Progenitor cell of endocrine pancreas (in vitro differentiated cells): ENCODE data around the gene PLB1. TPM values are rescaled to one million over a fixed set of nuclear protein-coding genes. Genes with fewer than 3 reads are reported as not detected.
"Not testable (repeated sequence)": the region's sequence is repeated elsewhere in the genome, so short reads cannot be mapped to it uniquely, and the experiment has no call there.

Experiments
- DNase-seq: peaks from one replicate; pipeline ENCODE4 v3.0.0; 2021; ENCODE audit warnings: low spot score; ENCODE audit not compliant: unreplicated experiment
- H3K27ac Mint-ChIP-seq: 2 replicates; pipeline ENCODE4 v1.8.0; 2021; ENCODE audit warnings: mild to moderate bottlenecking, moderate library complexity, mixed read lengths
- H3K27me3 Mint-ChIP-seq: 2 replicates; pipeline ENCODE4 v1.8.0; 2021; ENCODE audit warnings: mixed read lengths
- H3K36me3 Mint-ChIP-seq: 2 replicates; pipeline ENCODE4 v1.8.0; 2022; ENCODE audit warnings: mixed read lengths; ENCODE audit not compliant: insufficient read depth
- H3K4me1 Mint-ChIP-seq: 2 replicates; pipeline ENCODE4 v1.8.0; 2021; ENCODE audit warnings: low read depth, mixed read lengths
- H3K4me3 Mint-ChIP-seq: 2 replicates; pipeline ENCODE4 v1.8.0; 2021; ENCODE audit warnings: low read depth, mild to moderate bottlenecking, moderate library complexity, mixed read lengths
- H3K9me3 Mint-ChIP-seq: 2 replicates; pipeline ENCODE4 v1.8.0; 2021; ENCODE audit warnings: low read depth, mixed read lengths
- CTCF ChIP-seq: fragments of 200-600 bp; sonication (generic); IDR thresholded peaks from one replicate; pipeline ENCODE4 v1.5.0; 2021; ENCODE audit warnings: antibody characterized with exemption, mild to moderate bottlenecking; ENCODE audit not compliant: unreplicated experiment
- total RNA-seq: library from RNA; stranded (reverse); gene quantifications from 2 replicates; pipeline ENCODE4 v1.2.1, GENCODE V29; 2021

The PLB1 gene
- total RNA-seq, 1 donor from 2014 or later = 0.65 TPM

DNA sequence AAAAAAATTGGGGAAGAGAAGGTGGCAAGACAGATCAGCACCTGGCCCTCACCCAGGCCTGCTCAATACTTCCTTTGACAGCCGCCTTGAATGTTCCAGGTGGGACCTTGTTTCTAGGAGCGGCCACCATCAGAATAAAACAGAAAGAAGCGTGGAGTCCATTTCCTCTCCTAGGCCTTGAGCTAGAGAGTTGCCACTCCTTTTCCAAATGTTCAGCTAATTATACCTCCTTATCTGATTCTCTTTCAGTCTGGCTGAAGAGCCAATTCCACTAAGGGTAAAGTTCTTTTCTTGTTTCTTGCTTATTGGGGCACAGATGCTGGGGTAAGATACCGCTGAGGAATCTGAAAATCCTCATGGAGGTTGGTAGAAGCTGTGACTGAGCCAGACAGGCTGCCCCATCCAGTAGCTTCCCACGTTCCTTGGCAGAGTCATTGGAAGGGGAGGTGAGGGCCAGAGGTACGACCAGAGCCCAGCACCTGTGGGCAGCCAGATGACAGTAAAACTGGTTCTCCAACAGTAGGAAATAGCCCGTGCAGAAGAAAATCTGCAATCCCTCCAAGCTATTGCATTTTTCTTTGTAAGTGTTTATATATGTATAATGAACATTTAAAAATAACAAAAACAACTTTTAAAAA, 51.5 kb downstream of the PLB1 start:
- Mint-ChIP-seq H3K4me1 (peaks cover 12% of the 10 kb centered on the region), H3K36me3 (no peaks in the 10 kb centered on the region), H3K27me3 (peaks cover 7% of the 10 kb centered on the region), H3K9me3 (no peaks in the 10 kb centered on the region), H3K4me3 (no peak overlapping the region), H3K27ac (no peak overlapping the region)
- no peak for DNase-seq
- TF ChIP-seq CTCF = no peak

- Mint-ChIP-seq H3K27ac (no peak overlapping the region), H3K4me1 (peaks cover 12% of the 10 kb centered on the region), H3K9me3 (no peaks in the 10 kb centered on the region), H3K4me3 (no peak overlapping the region), H3K36me3 (no peaks in the 10 kb centered on the region), H3K27me3 (peaks cover 5% of the 10 kb centered on the region)
- no peak for TF ChIP-seq CTCF
- no peak for DNase-seq
These were observed 52.2 kb downstream of the PLB1 start for GRCh38 chr2:28547906-28548600.

DNA sequence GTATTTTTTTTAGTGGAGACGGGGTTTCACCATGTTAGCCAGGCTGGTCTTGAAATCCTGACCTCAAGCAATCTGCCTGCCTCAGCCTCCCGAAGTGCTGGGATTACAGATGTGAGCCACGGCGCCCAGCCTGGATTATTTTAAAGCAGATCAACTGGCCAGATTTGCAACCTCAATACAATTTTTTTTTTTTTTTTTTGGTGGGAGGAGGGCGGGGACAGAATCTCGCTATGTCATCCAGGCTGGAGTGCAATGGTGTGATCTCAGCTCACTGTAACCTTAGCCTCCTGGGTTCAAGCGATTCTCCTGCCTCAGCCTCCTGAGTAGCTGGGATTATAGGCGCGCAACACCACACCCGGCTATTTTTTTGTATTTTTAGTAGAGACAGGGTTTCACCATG, 54.5 kb downstream of the PLB1 start:
- H3K9me3 Mint-ChIP-seq, H3K27ac Mint-ChIP-seq, H3K36me3 Mint-ChIP-seq, DNase-seq, H3K27me3 Mint-ChIP-seq, H3K4me3 Mint-ChIP-seq, H3K4me1 Mint-ChIP-seq: not testable (repeated sequence)

GRCh38 chr2:28552045-28552823, 56.4 kb downstream of the PLB1 start:
- H3K4me1 Mint-ChIP-seq = no peaks in the 10 kb centered on the region
- H3K27me3 Mint-ChIP-seq = peaks cover 3% of the 10 kb centered on the region
- H3K36me3 Mint-ChIP-seq = no peaks in the 10 kb centered on the region
- H3K9me3 Mint-ChIP-seq = no peaks in the 10 kb centered on the region
- H3K4me3 Mint-ChIP-seq = no peak overlapping the region
- DNase-seq = no peak
- no peak for TF ChIP-seq CTCF
- no peak overlapping the region for H3K27ac Mint-ChIP-seq

- DNase-seq = no peak
- H3K36me3 Mint-ChIP-seq = no peaks in the 10 kb centered on the region
- no peaks in the 10 kb centered on the region for H3K27me3 Mint-ChIP-seq
- H3K9me3 Mint-ChIP-seq = no peaks in the 10 kb centered on the region
- H3K4me1 Mint-ChIP-seq = peaks cover 4% of the 10 kb centered on the region
- H3K4me3 Mint-ChIP-seq = no peak overlapping the region
- no peak overlapping the region for H3K27ac Mint-ChIP-seq
- no peak for TF ChIP-seq CTCF
These were observed 60.4 kb downstream of the PLB1 start for GRCh38 chr2:28556303-28556702.
